ENCODE data around the gene ITGAV.

ITGAV gene

DNA sequence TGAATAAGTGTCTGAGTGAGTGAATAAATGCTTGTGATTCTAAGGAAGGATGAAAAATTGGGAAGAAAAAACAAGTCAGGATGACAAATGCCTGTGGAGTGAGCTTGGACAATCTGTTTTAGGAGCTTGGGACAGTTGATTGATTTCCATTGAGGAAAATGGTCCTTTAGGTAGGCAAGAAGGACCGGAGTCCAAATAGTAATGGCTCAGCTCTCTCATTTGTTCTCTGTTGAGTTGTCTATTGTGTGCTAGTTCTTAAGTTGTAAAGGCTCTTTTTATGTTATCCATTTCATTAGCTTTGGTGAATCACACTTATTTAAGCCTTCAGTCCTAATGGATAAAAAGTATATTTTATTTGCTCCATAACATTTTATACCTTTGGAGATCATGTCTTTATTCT, 135.9 kb downstream of the ITGAV start:
- no peak for DNase-seq

DNA sequence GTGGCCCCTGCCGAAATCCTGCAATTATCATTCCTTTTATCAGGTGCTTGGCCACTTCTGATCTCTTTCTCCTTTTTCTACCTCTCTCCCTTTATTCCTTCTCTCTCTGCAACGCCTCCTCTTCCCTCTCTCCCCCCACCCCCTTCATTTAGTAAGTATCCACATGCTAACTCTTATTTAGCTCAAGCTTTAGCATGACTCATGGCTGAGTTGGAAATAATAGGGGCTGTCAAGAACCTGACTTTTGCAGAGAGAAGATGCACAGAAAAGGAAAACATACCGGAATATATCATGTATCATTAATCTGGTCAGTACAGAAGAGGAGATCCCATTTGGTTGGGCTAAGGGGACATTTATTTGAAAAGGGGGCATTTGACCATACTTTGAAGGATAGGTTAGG, 137.1 kb downstream of the ITGAV start:
- no peak for DNase-seq

- DNase-seq: no peak
These were observed 138.8 kb downstream of the ITGAV start for GRCh38 chr2:186728631-186729030.

All from SW 1271 (cell line).